COR-L47 (cell line): Measurements from ENCODE around the gene SQOR.
"Not testable (repeated sequence)": the region's sequence is repeated elsewhere in the genome, so short reads cannot be mapped to it uniquely, and the experiment has no call there.

Experiments
- DNase-seq: peaks from one replicate; lab custom pipeline; 2025; lab: John Stamatoyannopoulos, UW

SQOR gene

DNA sequence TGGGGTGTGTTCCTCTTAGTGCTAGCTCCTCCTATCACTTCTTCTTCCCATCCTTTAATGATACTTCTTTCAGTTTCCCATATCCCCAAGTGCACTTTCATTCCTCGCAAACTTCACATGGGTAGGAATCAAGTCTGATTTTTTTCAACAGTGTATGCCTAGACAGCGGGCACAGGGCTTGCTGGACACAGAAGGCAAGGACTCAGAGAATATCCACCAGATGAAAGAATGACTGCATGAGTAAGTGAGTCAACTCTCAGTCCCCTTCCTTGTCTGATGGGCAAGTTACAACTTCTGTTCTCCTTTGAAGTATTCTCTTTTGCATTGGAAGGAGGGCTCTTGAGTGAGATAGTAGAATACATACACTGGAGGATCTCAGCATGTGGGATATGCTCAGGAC is 3.1 kb upstream of the SQOR start:
- DNase-seq = no peak

DNA sequence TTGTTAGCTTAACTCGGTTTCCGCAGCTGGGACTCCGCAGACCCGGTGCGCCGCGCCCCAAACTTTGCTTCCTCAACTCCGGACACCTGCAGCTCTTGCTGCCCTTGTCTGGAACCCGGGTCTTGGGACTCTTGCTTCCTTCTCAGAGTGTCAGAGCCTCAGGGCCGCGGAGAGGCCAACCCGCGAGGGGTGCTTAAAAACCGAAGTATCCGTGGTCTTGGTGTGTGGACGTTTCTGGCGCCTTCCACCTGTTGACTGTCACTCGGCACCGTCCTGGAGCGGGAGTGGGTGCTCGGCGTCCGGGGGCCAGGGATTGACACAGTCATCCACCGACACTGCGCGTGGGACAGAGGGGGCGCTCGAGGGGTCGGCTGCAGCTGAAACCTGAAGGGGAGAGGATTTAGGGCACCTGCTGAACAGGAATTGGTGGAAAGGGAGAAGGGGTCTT is 386 bp downstream of the SQOR start:
- DNase-seq = no peak

DNA sequence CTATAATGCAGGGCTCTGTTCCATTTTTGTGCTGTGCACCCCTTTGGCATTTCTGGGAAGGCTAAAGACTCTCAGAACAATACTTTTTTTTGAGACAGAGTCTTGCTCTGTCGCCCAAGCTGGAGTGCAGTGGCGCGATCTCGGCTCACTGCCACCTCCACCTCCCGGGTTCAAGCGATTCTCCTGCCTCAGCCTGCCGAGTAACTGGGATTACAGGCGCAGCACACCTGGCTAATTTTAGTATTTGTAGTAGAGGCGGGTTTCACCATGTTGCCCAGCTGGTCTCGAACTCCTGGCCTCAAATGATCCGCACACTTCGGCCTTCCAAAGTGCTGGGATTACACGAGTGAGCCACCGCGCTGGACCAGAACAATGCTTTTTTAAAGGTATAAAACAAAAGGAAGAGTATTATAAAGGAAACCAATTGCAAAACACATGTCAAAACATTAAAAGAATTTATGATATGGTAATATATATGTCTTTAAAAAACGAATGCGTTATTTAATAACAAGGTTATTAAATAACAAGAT is 999 bp downstream of the SQOR start:
- DNase-seq = no peak

DNA sequence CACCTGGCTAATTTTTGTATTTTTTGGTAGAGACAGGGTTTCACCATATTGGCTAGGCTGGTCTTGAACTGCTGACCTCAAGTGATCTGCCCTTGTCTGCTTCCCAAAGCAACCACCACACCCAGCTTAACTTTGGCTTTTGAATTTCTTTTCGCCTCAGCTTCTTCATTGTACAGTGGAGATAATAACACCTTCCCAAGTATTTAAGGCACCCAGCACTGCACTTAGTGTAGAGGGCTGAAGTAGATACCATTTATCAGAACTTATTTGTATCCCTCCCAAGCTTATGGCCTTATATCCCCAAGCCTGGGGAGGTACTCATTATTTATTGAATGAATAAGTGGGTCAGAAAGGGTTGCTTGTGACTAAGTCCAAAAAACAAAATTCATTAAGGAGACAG is 2.3 kb downstream of the SQOR start:
- no peak for DNase-seq

DNA sequence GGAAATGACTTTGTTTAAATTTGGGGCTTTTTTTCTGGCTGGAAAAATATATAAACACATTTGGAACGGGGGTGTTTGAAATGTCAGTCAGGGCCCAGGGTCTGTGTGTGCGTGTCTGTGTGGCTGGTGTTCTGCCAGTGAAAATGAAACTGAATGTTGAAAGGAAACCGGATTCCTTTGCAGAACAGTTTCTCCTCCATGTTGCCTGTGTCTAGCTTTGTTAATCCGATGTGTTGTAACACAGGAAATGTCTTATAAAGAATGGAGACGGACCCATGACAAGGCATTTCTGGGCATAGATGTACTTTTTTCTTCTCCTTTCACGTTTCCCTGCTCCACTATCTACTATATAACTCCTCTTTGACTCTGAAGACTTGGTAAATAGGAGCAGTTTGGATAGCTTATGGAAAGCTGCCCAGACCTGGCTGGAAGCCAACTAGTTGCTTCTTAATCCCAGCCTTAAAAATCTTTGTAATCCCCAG is 2.8 kb downstream of the SQOR start:
- DNase-seq = peak; percentile 19

DNA sequence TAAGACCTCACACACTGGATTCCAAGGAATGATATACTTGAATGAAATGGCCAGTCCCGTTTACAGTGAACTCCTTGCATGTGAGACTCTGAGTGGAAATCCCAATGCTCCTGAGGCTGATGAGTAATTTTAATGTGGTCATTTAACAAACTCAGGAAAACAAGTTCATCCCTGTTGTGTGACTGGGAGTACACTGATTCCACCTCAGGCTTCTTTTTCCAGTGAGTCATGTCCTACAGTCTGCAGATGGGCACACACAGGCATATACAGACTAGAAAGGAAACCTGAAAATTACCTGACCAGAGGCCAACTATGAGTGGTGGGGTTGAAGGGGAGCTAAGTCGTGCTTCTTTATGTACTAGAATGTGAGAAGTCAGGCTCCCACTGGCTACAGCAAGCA is 5.8 kb downstream of the SQOR start:
- no peak for DNase-seq

DNA sequence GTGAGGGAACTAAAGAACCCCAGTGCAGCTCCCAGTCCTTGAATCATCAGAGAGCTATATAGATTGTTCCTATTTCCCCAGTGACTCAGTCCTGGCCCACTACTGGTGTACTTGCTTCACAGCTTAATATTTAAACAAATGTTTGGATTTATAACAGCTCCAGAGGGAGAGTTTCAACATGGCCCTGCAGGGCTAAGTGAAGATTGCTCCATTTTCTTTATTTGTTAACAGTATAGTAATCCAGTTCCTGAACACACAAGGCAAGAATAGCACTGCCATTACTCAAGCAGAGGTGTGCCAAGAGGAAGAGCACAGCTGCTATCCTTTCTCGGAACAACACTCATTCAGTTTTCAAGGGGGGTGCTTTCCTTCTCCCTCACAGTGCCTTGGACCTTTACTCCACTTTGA is 6.5 kb downstream of the SQOR start:
- DNase-seq = no peak

DNA sequence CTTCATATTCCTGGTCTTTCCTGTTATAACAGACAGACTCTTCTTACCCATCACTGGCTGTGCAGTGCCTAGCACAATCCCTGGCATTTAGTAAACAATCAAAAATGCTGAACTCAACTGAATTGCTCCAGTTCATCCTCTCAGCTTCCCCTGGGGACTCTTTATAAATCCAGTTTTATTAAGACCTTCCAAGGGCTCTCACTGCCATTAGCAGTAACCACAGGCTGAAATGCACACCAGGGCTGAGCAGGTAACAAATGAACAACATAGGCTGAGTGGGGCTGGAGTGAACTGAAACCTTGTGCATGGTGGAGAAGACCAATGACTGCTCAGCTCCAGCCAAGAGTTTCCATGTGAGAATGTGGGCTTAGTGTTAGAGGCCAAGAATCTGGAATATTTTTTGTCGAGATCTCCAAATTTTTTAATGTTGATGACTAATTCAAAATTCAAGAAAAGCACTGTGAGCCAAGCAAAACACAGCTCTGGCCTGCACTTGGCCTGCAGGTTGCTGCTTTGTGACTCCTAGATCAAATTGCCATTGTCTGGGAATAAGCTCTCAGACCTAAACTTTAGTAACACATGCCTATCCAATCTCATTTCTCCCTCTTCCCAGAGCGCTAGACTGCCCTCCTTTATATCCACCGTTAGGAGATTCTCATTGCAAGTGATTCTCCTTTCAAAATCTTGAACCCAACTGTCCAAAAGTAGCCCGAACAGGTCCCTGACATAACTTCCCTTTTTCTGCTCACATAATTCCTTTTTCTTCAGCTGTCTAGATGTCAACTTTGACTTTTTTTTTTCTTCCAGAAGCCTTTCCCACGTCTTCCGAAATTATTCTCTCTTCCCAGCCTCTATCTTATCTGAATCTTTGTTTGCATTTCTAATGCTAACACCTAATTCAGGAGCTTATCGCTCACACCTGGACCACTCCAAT is 7.4 kb downstream of the SQOR start:
- no peak for DNase-seq

DNA sequence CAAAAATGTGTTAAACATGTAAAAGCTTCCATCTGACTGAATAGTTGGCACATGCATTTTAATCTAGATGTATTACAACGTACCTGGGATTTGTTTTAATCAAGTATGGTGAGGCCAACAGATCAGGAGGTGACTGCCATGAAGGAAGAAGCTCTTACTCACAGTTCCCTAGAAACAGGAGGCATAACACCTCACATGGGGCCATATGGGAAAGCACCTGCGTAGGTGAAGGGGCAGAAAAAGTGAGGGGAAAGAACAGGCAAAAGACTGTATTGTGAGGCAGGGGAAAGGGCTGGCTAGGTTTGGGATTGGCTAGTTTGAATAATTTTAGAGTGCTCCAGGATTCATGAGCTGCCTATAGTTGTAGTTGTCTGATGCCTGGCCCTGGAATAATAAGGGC is 9.6 kb downstream of the SQOR start:
- no peak for DNase-seq

DNA sequence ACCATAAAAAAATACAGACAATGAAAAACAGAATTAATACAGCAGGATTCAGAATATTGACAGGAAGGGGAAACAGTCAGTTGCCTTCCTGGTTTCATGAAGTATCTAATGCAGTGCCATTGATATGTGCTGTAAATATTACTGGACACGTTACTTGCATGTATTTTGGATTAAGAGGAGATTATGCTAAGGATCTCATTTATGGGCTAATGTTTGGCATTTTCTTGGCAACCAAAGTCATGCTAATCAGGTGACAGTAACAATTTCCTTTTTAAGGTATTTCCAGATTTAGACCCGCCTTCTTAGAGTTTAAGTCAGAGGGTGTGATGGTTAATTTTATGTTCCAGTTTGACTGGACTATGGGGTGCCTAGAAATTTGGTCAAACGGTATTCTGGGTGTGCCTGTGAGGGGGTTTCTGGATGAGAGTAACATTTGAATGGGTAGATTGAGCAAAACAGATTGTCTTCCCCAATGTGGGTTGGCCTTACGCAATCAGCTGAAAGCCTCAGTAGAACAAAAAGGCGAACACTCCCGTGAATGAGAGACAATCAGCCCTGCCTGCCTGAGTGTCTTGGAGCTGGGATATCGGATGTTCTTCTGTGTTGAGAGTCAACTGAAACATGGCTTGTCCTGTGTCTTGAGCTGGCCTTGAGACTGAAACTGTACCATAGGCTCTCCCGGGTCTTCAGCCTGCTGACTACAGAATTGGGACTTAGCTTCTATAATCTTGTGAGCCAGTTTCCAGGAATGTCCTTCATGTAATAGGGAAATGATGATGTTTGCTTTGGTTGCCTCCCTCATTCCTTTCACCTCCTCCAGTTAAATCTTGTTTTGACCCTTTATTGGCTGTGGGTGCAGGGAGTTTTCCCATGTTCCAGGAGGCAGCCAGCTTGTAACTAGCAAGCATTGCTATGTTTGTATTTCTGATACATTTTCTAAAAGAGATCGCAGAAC is 10.5 kb downstream of the SQOR start:
- no peak for DNase-seq

DNA sequence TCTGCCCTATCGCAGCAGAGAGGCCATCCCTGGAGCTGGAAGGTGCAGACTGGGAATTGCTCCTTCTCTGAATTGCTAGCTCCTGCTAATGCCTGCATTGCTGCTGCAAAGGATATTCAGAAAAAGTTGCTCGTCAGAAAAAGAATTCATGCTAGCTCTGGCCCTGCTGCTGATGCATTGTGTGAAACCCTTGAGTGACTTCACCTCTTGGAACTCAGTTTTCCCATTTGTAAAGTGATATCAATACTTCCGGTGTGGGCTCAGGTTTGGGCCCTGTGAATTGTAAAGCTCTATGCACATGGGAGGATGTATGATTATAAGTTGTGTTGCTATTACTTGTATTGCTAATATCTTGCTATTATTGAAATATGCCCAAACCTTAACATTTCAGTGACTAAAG is 11.4 kb downstream of the SQOR start:
- no peak for DNase-seq

DNA sequence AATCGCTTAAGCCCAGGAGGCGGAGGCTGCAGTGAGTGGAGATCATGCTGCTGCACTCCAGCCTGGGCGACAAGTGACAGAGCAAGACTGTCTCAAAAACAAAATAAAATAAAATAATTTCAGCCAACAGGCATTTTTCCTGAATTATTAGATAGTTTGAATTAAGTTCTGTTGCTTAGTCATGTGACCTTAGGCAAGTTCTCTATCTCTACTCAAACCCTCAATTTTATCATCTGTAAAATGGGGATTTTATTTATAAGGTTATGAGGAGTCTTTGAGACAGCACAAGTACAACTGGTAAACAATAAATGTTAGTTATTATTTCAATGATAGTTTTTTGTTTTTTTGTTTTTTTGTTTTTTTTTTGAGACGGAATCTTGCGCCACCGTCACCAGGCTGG is 13.0 kb downstream of the SQOR start:
- DNase-seq = no peak

DNA sequence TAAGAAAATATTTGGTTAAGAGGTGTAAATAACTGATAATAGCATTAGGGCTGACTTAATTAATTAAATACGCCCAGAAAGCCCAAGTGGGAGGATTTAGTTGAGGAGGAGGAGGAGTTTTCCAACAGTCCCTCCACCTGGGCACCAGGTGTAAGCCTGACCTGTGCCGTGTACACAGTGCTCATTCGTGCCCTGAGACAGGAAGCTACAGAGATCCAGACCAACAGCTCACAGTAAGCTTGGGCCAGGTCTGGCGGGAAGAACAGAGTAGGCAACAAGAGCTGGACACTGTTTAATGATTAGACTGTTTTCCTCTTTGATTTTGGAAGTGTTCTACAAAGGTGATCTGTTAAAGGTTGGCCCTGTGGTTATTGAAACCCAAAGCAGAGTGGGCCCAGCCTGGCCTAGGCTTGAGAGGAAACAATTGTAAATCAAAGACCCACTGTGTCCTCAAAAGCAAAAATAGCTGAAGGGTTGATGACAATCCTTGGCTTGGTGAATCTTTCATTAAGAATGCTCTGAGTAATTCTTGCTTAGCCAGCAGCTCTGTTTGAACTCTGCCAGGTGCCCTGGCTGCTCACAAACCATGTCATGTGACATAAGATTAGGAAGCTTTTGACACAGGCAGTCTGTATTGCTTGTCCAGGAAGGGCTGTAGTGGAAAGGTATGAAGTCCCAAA is 13.8 kb downstream of the SQOR start:
- DNase-seq = no peak

DNA sequence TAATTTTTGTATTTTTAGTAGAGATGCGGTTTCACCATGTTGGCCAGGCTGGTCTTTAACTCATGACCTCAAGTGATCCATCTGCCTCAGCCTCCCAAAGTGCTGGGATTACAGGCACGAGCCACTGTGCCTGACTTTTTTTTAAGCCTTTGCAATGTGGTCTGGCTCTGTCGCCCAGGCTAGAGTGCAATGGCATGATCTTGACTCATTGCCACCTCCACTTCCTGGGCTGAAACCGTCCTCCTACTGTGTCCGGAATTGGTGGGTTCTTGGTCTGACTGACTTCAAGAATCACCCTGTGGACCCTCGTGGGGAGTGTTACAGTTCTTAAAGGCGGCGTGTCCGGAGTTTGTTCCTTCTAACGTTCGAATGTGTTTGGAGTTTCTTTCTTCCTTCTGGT is 15.2 kb downstream of the SQOR start:
- DNase-seq = not testable (repeated sequence)

DNA sequence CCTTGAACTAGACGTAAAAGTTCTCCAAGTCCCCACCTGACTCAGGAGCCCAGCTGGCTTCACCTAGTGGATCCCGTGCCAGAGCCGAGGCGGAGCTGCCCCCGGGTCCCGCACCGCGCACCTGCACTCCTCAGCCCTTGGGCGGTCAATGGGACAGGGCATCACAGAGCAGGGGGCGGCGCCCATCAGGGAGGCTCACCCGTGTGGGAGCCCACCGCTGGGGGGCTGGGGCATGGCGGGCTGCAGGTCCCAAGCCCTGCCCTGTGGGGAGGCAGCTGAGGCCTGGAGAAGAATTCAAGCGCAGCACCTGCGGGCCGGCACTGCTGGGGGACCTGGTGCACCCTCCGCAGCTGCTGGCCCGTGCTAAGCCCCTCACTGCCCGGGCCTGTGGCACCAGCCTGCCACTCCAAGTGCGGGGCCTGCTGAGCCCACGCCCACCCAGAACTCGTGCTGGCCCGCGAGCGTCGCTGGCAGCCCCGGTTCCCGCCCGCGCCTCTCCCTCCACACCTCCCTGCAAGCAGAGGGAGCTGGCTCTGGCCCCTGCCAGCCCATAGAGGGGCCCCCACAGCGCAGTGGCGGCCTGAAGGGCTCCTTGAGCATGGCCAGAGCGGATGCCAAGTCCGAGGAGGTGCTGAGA is 16.2 kb downstream of the SQOR start:
- DNase-seq = no peak

DNA sequence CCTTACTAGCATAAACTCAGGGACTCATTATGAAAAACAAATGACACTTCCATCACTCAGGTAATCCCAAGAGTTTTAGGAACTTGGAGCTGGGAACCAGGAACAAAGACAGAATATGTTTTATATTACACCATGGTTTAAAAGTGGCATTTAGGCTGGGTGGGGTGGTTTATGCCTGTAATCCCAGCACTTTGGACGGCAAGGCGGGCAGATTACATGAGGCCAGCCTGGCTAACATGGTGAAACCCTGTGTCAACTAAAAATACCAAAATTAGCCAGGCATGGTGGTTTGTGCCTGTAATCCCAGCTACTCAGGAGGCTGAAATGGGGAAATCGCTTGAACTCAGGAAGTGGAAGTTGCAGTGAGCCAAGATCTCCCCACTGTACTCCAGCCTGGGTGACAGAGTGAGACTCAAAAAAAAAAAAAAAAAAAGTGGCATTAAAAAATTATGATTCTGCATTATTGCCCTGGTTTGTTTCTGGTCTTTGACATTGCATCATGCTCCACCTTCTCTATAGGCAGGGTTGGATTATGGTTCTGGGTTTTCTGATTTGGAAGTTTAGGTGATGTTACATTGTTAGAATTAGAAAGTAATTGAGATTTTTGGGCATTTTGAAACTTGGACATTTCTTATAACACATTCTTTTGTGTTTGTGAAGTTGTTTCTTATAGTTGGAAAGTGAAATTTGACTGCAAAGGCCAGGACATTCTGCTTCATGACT is 19.0 kb downstream of the SQOR start:
- DNase-seq = no peak

DNA sequence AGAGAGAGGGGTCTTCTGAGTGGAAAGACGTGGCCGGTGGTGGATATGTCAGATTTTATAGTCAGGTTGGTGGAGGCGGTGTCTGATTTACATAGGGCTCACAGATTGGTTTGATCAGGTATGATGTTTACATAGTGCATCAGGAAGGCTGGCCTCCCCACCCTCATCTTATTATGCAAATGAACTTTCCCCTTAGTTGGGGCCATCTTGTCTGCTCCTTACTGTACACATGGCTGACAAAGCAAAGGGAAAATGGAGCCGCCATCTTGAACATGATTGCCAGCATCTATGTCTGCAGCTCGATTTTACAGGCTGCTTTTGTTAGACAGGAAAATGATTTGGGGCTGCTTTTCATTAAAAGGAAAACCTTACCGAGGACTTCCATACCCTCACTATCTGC is 19.9 kb downstream of the SQOR start:
- DNase-seq = no peak

DNA sequence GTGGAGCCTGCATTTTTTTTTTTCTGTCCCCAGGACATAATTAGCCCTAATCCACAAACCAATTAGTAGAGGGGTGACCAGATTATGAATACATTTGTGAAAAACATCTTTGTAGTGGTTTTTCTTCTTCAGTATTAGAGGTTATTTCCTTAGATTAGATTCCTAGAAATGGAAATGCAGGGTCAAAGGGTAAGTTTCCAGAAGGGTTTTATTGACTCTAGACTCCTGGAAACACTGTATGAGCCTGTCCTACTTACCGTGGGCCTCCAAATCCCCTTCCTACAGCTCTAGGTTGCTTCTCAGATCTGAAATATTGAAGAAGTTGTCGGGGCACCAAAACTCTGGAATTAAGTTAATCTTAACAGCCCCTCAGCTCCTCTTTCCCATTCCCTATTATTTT is 22.4 kb downstream of the SQOR start:
- DNase-seq = no peak

DNA sequence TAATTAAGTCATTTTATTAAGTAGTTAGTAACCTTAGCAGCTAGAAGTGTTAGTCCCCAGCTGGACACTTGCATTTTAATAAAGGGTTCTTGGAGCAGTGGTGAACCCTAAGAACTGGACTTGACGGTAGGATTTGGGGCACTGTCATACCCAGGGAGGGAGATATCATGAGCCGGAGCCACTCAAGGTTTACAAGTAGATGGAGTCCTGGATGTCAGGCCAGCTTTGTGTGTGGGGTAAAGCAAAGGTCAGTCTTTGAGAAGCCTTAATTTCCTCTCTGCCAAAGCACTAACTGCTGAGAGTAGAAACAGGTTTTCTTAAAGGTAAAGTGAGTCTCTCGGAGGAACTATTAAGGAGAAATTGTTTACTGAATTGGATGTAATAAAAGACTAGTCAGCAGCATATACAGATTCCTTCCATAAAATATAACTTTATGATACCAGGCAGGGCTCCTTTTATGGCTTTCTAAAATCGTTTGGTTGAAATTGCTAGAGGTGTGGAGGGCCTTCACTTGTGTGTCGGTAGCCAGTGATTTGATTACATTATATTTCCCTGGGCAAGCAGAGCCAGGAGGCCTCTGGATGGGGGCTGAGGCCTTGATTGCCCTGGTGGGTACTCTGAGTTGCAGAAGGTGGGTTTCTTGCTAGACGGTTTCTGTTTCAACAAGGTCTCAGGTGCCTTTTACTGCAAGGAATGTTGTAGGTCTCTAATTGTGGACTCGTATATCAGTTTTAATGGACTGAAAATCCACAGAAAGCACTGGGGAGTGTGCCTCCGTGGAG is 23.1 kb downstream of the SQOR start:
- DNase-seq = no peak
